ENCODE measurements around the gene MYO1F. TPM values are rescaled to one million over a fixed set of nuclear protein-coding genes. Genes with fewer than 3 reads are reported as not detected.

The MYO1F gene
- total RNA-seq, 1 experiment from 2014 or later: 0.16 TPM

DNA sequence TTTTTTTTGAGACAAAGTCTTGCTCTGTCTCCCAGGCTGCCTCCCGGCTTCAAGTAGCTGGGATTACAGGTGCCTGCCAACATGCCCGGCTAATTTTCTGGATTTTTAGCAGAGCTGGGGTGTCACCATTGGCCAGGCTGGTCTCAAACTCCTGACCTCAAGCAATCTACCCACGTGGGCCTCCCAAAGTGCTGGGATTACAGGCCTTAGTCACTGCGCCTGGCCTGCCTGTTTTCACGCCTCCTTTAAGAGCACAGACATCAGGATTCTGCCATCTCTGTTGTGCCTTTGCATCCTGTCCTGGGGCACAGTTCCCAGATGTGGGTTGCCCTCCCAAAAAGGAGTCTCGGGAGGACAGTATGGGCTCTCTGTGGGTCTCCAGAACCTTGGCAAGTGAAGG is 72.3 kb downstream of the MYO1F start:
- Mint-ChIP-seq H3K36me3 (ENCODE audit: insufficient read depth, unreplicated experiment) (peaks cover 12% of the 10 kb centered on the region), H3K4me3 (ENCODE audit: unreplicated experiment) (peak overlapping the region; percentile 86), H3K27me3 (ENCODE audit: insufficient read depth, unreplicated experiment) (no peaks in the 10 kb centered on the region), H3K4me1 (ENCODE audit: insufficient read depth, unreplicated experiment) (peaks cover 5% of the 10 kb centered on the region), H3K9me3 (ENCODE audit: unreplicated experiment) (no peaks in the 10 kb centered on the region), H3K27ac (ENCODE audit: low read depth, unreplicated experiment) (no peak overlapping the region)
- POLR2A ChIA-PET: interaction anchor here (0.6 to 2.1 kb wide), 5 partner anchors 9 to 151 kb away, joined by 3 to 9 read pairs (median 4); no protein-coding TSS in a partner anchor
- intact Hi-C loops (cut with micrococcal nuclease): no loop called here
- CTCF ChIA-PET: interaction anchor here (0.7 to 2.9 kb wide), 11 partner anchors 8 to 153 kb away, joined by 3 to 28 read pairs (median 4); partner anchors contain the start of gene MARCHF2
- no peak for DNase-seq (ENCODE audit: unreplicated experiment)
- TF ChIP-seq, protein P1, sequence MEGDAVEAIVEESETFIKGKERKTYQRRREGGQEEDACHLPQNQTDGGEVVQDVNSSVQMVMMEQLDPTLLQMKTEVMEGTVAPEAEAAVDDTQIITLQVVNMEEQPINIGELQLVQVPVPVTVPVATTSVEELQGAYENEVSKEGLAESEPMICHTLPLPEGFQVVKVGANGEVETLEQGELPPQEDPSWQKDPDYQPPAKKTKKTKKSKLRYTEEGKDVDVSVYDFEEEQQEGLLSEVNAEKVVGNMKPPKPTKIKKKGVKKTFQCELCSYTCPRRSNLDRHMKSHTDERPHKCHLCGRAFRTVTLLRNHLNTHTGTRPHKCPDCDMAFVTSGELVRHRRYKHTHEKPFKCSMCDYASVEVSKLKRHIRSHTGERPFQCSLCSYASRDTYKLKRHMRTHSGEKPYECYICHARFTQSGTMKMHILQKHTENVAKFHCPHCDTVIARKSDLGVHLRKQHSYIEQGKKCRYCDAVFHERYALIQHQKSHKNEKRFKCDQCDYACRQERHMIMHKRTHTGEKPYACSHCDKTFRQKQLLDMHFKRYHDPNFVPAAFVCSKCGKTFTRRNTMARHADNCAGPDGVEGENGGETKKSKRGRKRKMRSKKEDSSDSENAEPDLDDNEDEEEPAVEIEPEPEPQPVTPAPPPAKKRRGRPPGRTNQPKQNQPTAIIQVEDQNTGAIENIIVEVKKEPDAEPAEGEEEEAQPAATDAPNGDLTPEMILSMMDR (IDR thresholded peaks at IDR 0.05; ENCODE audit: unreplicated experiment): no peak
- BruUV-seq (replicated peaks): no TSS peak

DNA sequence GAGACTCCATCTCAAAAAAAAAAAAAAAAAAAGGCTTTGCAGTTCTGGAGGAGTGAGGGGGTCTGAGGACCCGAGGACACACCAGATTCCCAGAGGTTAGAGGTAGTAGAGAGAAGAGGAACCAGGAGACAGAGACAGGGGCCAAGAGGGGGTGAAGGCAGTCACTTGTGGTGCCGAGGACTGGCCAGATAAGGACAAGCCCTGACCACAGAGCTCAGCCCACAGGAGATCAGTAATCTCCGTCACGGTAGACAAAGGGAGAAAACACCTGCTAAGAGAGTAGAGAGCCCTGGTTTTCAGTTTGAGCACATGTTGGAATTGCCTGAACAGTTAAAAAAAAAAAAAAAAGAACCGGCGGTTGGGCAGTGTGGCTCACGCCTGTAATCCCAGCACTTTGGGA is 73.1 kb downstream of the MYO1F start:
- H3K27me3 Mint-ChIP-seq (ENCODE audit: insufficient read depth, unreplicated experiment): no peaks in the 10 kb centered on the region
- H3K27ac Mint-ChIP-seq (ENCODE audit: low read depth, unreplicated experiment): no peak overlapping the region
- CTCF ChIA-PET: interaction anchor here (0.6 to 0.9 kb wide), 3 partner anchors 16 to 79 kb away, joined by 3 to 4 read pairs (median 3); no protein-coding TSS in a partner anchor
- H3K4me1 Mint-ChIP-seq (ENCODE audit: insufficient read depth, unreplicated experiment): peaks cover 5% of the 10 kb centered on the region
- no peaks in the 10 kb centered on the region for H3K9me3 Mint-ChIP-seq (ENCODE audit: unreplicated experiment)
- no peak overlapping the region for H3K4me3 Mint-ChIP-seq (ENCODE audit: unreplicated experiment)
- no peak for DNase-seq (ENCODE audit: unreplicated experiment)
- intact Hi-C loops (cut with micrococcal nuclease): no loop called here
- peaks cover 9% of the 10 kb centered on the region for H3K36me3 Mint-ChIP-seq (ENCODE audit: insufficient read depth, unreplicated experiment)
- TF ChIP-seq, protein P1 (IDR thresholded peaks at IDR 0.05; ENCODE audit: unreplicated experiment): no peak
- no TSS peak for BruUV-seq (replicated peaks)
- POLR2A ChIA-PET: interaction anchor here (0.8 to 2.1 kb wide), 3 partner anchors 9 to 151 kb away, joined by 3 to 9 read pairs (median 3); partner anchors contain the start of gene ZNF414

DNA sequence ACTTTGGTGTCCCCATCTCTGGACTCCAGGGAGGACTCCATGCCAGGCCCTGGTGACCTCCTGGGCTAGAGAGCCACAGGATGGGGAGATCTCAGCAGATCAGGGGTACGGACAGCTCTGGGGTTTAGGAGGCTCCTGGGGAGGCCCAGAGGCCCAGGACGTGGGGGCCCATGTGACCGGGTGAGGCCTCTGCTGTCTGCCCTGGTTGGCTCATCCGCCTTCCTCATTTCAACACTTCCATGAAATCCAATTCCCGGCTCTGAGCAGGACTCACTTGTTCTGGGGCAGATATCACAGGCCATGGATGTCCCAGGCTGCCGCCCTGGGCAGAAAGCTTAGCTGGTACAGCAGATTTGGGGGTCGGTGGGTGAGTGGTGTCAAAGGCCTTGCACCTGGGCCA is 73.7 kb downstream of the MYO1F start:
- intact Hi-C loops (cut with micrococcal nuclease): no loop called here
- Mint-ChIP-seq H3K4me3 (ENCODE audit: unreplicated experiment) (no peak overlapping the region), H3K9me3 (ENCODE audit: unreplicated experiment) (no peaks in the 10 kb centered on the region), H3K27ac (ENCODE audit: low read depth, unreplicated experiment) (no peak overlapping the region), H3K4me1 (ENCODE audit: insufficient read depth, unreplicated experiment) (peaks cover 5% of the 10 kb centered on the region), H3K27me3 (ENCODE audit: insufficient read depth, unreplicated experiment) (no peaks in the 10 kb centered on the region), H3K36me3 (ENCODE audit: insufficient read depth, unreplicated experiment) (peaks cover 9% of the 10 kb centered on the region)
- no peak for DNase-seq (ENCODE audit: unreplicated experiment)
- POLR2A ChIA-PET: interaction anchor here (0.6 to 0.9 kb wide), 2 partner anchors 10 to 59 kb away, joined by 3 read pairs; partner anchors contain the start of gene ZNF414
- BruUV-seq (replicated peaks): no TSS peak
- CTCF ChIA-PET: no interaction called here
- TF ChIP-seq, protein P1 (IDR thresholded peaks at IDR 0.05; ENCODE audit: unreplicated experiment): no peak

DNA sequence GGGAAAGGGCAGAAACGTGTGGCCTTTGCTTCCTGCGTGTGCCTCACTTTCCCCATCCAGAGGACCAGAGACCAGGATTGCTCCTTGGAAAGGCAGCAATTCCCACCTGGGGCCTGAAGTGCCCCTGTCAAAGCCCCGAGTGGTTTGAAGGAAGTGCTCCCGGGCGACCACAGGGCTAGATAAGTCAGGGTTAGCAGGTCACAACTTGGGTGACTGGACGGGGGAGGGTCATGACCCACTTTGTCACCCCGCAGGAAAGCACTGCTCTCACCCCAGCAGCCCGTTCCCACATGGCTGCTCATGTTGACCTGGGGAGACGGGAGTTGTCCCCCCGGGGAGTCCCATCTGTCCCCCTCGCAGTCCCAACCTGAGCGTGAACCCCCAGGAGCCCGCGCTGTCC is 75.3 kb downstream of the MYO1F start:
- Mint-ChIP-seq H3K27ac (ENCODE audit: low read depth, unreplicated experiment) (no peak overlapping the region), H3K36me3 (ENCODE audit: insufficient read depth, unreplicated experiment) (no peaks in the 10 kb centered on the region), H3K9me3 (ENCODE audit: unreplicated experiment) (no peaks in the 10 kb centered on the region), H3K4me1 (ENCODE audit: insufficient read depth, unreplicated experiment) (peaks cover 5% of the 10 kb centered on the region), H3K27me3 (ENCODE audit: insufficient read depth, unreplicated experiment) (no peaks in the 10 kb centered on the region), H3K4me3 (ENCODE audit: unreplicated experiment) (no peak overlapping the region)
- BruUV-seq (replicated peaks): no TSS peak
- TF ChIP-seq, protein P1 (IDR thresholded peaks at IDR 0.05; ENCODE audit: unreplicated experiment): no peak
- ChIA-PET POLR2A (no interaction called here), CTCF (no interaction called here)
- no peak for DNase-seq (ENCODE audit: unreplicated experiment)
- intact Hi-C loops (cut with micrococcal nuclease): no loop called here

All from MCF 10A (cell line).